ENCODE results near the gene EML5. TPM values are rescaled to one million over a fixed set of nuclear protein-coding genes. Genes with fewer than 3 reads are reported as not detected.

Gene EML5
- total and polyA plus RNA-seq, 2 of the 13 experiments (the other 11 are each of a cell fraction or from before 2014, with no cell fraction given), result 0.11 TPM; not detected in 1

- TF ChIP-seq NFAT5 (CRISPR knock-in tag; IDR thresholded peaks at IDR 0.05), result peak; percentile 61; the same call in 1 of the 2 replicates
- TF ChIP-seq FLYWCH1 (CRISPR knock-in tag; IDR thresholded peaks at IDR 0.05), result no peak
- peak; percentile 94 for TF ChIP-seq HDAC1 (CRISPR knock-in tag; IDR thresholded peaks at IDR 0.05)
- peak; percentile 73 for TF ChIP-seq PHF20 (CRISPR knock-in tag; IDR thresholded peaks at IDR 0.05)
- peak; percentile 94 for TF ChIP-seq KMT2A (CRISPR knock-in tag; IDR thresholded peaks at IDR 0.05)
- 0 out of 2 replicates have a peak, but pooled peaks have one; percentile 18 for TF ChIP-seq HMG20B (CRISPR knock-in tag; conservative IDR thresholded peaks at IDR 0.05)
- TF ChIP-seq, protein P1, sequence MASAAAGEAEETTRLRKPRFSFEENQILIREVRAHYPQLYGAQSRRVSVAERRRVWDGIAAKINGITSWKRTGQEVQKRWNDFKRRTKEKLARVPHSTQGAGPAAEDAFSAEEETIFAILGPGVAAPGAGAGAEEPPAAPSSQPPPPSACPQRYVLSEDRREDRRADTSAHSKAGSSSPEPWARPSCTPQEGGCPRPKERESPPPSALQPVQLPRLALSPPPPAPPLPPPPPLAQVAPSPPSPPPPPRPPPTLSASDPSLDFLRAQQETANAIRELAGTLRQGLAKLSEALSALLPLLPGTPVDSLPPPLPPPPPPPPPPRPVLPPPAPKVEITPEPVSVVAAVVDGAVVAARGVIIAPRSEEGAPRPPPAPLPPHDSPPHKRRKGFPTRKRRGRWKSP (CRISPR knock-in tag; IDR thresholded peaks at IDR 0.05), result peak; percentile 61
- TF ChIP-seq ZBTB14 (CRISPR knock-in tag; IDR thresholded peaks at IDR 0.05), result peak; percentile 71
- peak; percentile 97 for TF ChIP-seq REL (CRISPR knock-in tag; conservative IDR thresholded peaks at IDR 0.05)
- TF ChIP-seq BHLHE40 (IDR thresholded peaks at IDR 0.05; ENCODE audit: low read length), result 0 out of 2 replicates have a peak, but pooled peaks have one; percentile 10
- TF ChIP-seq ZNF678 (CRISPR knock-in tag; IDR thresholded peaks at IDR 0.05), result peak; percentile 45; the same call in 1 of the 2 replicates
- TF ChIP-seq DDIT3 (CRISPR knock-in tag; IDR thresholded peaks at IDR 0.05), result no peak
- TF ChIP-seq SNAI1 (CRISPR knock-in tag; IDR thresholded peaks at IDR 0.05; ENCODE audit: borderline replicate concordance), result peak; percentile 74
- peak; percentile 96 for TF ChIP-seq HOXA9 (CRISPR knock-in tag; IDR thresholded peaks at IDR 0.05; ENCODE audit: borderline replicate concordance)
- TF ChIP-seq ZNF101 (CRISPR knock-in tag; IDR thresholded peaks at IDR 0.05; ENCODE audit: borderline replicate concordance, low read depth), result peak; percentile 85; the same call in 1 of the 2 replicates
- peak; percentile 51; the same call in 1 of the 2 replicates for TF ChIP-seq ZMYM3 (CRISPR knock-in tag; IDR thresholded peaks at IDR 0.05)
- TF ChIP-seq CEBPB (IDR thresholded peaks at IDR 0.05; ENCODE audit: borderline replicate concordance, low read depth, low read length), result no peak
- 0 out of 2 replicates have a peak, but pooled peaks have one; percentile 8 for TF ChIP-seq ZNF629 (CRISPR knock-in tag; conservative IDR thresholded peaks at IDR 0.05)
- TF ChIP-seq DNMT1 (CRISPR knock-in tag; IDR thresholded peaks at IDR 0.05), result 0 out of 2 replicates have a peak, but pooled peaks have one; percentile 24
- peak; percentile 93; the same call in 1 of the 2 replicates for TF ChIP-seq KAT7 (CRISPR knock-in tag; IDR thresholded peaks at IDR 0.05; ENCODE audit: borderline replicate concordance)
- peak; percentile 86 for TF ChIP-seq KDM2A (CRISPR knock-in tag; IDR thresholded peaks at IDR 0.05; ENCODE audit: borderline replicate concordance, low read depth)
Observed at GRCh38 chr14:88562831-88563686, 229.7 kb downstream of the EML5 start, which contains the start of gene ZC3H14 (continued).
